ENCODE measurements around the gene SLC4A9. TPM values are rescaled to one million over a fixed set of nuclear protein-coding genes. Genes with fewer than 3 reads are reported as not detected.

SLC4A9 gene
- total and polyA plus RNA-seq, 2 experiments from 2014 or later, result 0.07 to 0.53 TPM

DNA sequence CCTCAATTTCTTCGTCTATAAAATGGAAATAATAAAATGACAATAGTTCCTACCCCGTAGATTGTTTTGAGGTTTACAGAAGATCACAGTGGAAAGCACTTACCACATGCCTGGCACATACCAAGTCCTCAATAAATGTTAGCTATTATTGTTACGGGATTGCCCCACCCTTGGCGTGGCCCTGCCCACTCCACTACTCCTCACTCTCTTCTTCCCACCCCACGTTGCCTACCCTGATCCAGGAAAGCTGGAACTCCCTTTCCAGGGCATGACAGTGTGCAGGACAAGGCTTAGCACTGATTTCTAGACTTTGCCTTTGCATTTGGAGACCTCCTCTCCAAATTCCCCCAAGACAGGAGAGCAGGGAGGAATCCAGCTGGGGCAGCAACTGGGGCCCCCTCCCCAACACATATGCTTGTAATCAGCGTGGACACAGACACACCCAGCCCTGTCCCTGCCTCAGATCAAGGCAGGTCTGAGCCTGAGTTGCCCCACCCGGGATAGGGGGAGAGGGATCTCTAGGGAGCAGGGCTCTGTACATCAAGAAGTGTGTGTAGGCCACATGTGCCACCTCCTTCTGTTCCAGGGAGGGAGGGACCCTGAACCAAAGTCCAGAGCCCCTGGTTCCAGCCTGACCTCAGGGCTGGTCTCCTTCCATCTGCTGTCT lies 6.7 kb downstream of the SLC4A9 start:
- H3K79me2 ChIP-seq, result no peaks in the 10 kb centered on the region
- H4K20me1 ChIP-seq (ENCODE audit: insufficient read depth, poor library complexity, severe bottlenecking), result no peaks in the 10 kb centered on the region
- H3K27ac ChIP-seq, result no peak overlapping the region
- no peaks in the 10 kb centered on the region for H3K9me2 ChIP-seq (replicated peaks; ENCODE audit: insufficient read depth)
- DNase-seq (ENCODE audit: low spot score), result no peak
- no peaks in the 10 kb centered on the region for H3K36me3 ChIP-seq (replicated peaks; ENCODE audit: insufficient read depth, low read depth)
- H3K4me1 ChIP-seq (ENCODE audit: insufficient read depth), result no peaks in the 10 kb centered on the region
- H3K9me3 ChIP-seq (ENCODE audit: low read depth), result no peaks in the 10 kb centered on the region
- H3K4me3 ChIP-seq, result no peak overlapping the region
- H3K27me3 ChIP-seq, result no peaks in the 10 kb centered on the region
- H2AFZ ChIP-seq, result no peak overlapping the region
- TF ChIP-seq, protein P1, sequence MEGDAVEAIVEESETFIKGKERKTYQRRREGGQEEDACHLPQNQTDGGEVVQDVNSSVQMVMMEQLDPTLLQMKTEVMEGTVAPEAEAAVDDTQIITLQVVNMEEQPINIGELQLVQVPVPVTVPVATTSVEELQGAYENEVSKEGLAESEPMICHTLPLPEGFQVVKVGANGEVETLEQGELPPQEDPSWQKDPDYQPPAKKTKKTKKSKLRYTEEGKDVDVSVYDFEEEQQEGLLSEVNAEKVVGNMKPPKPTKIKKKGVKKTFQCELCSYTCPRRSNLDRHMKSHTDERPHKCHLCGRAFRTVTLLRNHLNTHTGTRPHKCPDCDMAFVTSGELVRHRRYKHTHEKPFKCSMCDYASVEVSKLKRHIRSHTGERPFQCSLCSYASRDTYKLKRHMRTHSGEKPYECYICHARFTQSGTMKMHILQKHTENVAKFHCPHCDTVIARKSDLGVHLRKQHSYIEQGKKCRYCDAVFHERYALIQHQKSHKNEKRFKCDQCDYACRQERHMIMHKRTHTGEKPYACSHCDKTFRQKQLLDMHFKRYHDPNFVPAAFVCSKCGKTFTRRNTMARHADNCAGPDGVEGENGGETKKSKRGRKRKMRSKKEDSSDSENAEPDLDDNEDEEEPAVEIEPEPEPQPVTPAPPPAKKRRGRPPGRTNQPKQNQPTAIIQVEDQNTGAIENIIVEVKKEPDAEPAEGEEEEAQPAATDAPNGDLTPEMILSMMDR (IDR thresholded peaks at IDR 0.05; ENCODE audit: poor library complexity), result no peak
- no peak for TF ChIP-seq EZH2phosphoT487 (IDR thresholded peaks at IDR 0.05; ENCODE audit: low read depth, severe bottlenecking, unreplicated experiment)
- no peak for TF ChIP-seq EZH2 (IDR thresholded peaks at IDR 0.05; ENCODE audit: borderline replicate concordance)
- 77% methylated on average over 7 of the region's 7 CpGs for WGBS (ENCODE audit: low lambda C conversion rate, missing lambda C conversion rate)
- H3K4me2 ChIP-seq, result no peak overlapping the region

DNA sequence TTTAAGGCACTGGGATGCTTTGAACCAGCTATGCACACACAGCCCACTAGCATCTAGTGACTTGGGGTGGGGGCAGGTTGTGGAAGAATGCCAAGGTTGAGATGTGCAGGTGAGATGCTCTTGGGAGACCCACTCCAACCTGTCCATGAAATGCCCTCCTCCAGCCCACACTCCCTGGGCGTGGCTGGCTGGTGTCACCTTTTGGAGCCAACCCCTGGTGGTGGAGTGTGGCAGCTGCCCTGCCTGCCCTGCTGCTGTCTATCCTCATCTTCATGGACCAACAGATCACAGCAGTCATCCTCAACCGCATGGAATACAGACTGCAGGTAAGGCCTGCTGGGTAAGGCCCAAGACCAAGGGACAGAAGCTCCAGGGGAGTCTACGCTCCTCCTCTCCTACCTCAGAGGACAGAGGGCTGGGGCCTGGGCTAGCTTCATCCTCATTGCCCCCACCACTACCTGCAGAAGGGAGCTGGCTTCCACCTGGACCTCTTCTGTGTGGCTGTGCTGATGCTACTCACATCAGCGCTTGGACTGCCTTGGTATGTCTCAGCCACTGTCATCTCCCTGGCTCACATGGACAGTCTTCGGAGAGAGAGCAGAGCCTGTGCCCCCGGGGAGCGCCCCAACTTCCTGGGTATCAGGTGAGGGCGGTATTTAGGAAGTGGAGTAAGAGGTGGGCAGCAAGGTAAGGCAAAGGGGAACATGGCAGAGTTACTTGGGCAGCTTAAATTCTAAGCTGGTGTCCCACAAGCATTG lies 7.4 kb downstream of the SLC4A9 start:
- H2AFZ ChIP-seq, result no peak overlapping the region
- no peak overlapping the region for H3K4me3 ChIP-seq
- H3K9me3 ChIP-seq (ENCODE audit: low read depth), result no peaks in the 10 kb centered on the region
- H3K9me2 ChIP-seq (replicated peaks; ENCODE audit: insufficient read depth), result no peaks in the 10 kb centered on the region
- DNase-seq (ENCODE audit: low spot score), result no peak
- H3K27ac ChIP-seq, result no peak overlapping the region
- no peaks in the 10 kb centered on the region for H3K27me3 ChIP-seq
- H3K4me2 ChIP-seq, result no peak overlapping the region
- H3K79me2 ChIP-seq, result no peaks in the 10 kb centered on the region
- H3K36me3 ChIP-seq (replicated peaks; ENCODE audit: insufficient read depth, low read depth), result no peaks in the 10 kb centered on the region
- no peaks in the 10 kb centered on the region for H3K4me1 ChIP-seq (ENCODE audit: insufficient read depth)
- TF ChIP-seq EZH2phosphoT487 (IDR thresholded peaks at IDR 0.05; ENCODE audit: low read depth, severe bottlenecking, unreplicated experiment), result no peak
- no peak for TF ChIP-seq EZH2 (IDR thresholded peaks at IDR 0.05; ENCODE audit: borderline replicate concordance)
- TF ChIP-seq, protein P1 (IDR thresholded peaks at IDR 0.05; ENCODE audit: poor library complexity), result no peak
- no peaks in the 10 kb centered on the region for H4K20me1 ChIP-seq (ENCODE audit: insufficient read depth, poor library complexity, severe bottlenecking)
- 90% methylated on average over 8 of the region's 8 CpGs for WGBS (ENCODE audit: low lambda C conversion rate, missing lambda C conversion rate)

DNA sequence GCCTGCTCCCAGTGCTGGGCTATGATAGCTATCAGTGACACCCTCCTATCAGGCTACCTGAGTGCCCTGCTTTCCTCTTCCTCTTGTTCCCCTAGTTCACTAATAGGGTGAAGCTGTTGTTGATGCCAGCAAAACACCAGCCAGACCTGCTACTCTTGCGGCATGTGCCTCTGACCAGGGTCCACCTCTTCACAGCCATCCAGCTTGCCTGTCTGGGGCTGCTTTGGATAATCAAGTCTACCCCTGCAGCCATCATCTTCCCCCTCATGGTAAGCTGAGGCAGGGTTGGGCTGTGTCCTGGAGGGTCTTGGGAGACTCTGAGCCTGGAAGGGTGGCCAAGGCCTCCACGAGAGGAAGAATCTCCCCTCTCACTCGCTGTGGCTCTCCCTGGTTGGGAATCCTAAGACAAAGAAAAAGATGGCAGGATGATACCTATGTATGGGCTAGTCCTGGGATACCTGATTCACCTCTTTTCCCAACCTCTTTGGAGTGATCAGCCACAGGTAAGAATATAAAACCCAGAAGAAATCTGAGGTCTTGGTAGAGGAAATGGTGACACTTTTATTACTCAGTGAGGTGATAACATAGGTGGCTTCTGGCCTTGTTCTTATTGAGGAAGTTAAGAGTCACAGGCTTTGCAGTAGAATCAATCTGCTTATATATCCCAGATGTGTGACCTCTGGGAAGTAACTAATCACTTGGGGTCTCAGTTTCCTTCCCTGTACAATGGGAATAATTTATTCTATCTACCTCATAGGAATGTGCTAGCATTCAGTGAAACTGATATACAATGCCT lies 11.6 kb downstream of the SLC4A9 start:
- Histone ChIP-seq H3K9me3 (ENCODE audit: low read depth) (no peaks in the 10 kb centered on the region), H3K79me2 (no peaks in the 10 kb centered on the region), H3K4me1 (ENCODE audit: insufficient read depth) (no peaks in the 10 kb centered on the region), H3K4me2 (no peak overlapping the region), H2AFZ (no peak overlapping the region), H3K4me3 (no peak overlapping the region), H3K9me2 (replicated peaks; ENCODE audit: insufficient read depth) (no peaks in the 10 kb centered on the region), H3K36me3 (replicated peaks; ENCODE audit: insufficient read depth, low read depth) (no peaks in the 10 kb centered on the region), H3K27ac (no peak overlapping the region), H3K27me3 (no peaks in the 10 kb centered on the region), H4K20me1 (ENCODE audit: insufficient read depth, poor library complexity, severe bottlenecking) (no peaks in the 10 kb centered on the region)
- no peak for DNase-seq (ENCODE audit: low spot score)
- TF ChIP-seq, protein P1 (IDR thresholded peaks at IDR 0.05; ENCODE audit: poor library complexity), result no peak
- TF ChIP-seq EZH2phosphoT487 (IDR thresholded peaks at IDR 0.05; ENCODE audit: low read depth, severe bottlenecking, unreplicated experiment) (no peak), EZH2 (IDR thresholded peaks at IDR 0.05; ENCODE audit: borderline replicate concordance) (no peak)
- 91% methylated on average over 3 of the region's 3 CpGs for WGBS (ENCODE audit: low lambda C conversion rate, missing lambda C conversion rate)

Data from hepatocyte (in vitro differentiated cells).